Stimulated activated CD4-positive, alpha-beta T cell treated with anti-CD3 and anti-CD28 coated beads, Interleukin-12 subunit alpha, Interleukin-12 subunit beta, amount 100 ng/mL, for 48 hours (primary cell): ENCODE data around the gene PARD6B.
"Not testable (repeated sequence)": the region's sequence is repeated elsewhere in the genome, so short reads cannot be mapped to it uniquely, and the experiment has no call there.

Source experiments
- DNase-seq, 3 donors: peaks; one replicate each; pipeline ENCODE4 v3.0.0-alpha.2; 2020; ENCODE audit warnings: low read depth in 2 of 3, low spot score in 1 of 3

PARD6B gene

DNA sequence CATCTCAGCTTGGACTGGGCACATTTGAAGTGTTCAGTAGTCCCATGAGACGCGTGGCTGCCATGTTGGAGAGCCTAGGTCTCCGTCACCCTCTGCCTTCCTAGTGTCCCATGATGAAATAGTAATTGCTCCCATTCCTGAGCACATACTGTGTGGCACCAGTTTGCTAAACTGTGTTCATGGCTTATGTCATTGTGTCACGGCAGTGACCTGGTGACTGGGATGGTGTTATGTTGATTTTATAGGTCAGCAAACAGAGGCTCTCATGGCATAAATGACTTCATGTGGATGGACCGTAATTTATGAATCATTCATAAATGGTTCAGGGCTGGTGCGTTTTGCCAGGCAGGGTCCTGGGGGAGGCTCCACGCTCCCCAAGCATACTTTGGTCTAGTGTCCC is 67.3 kb downstream of the PARD6B start:
- DNase-seq = no peak

- no peak for DNase-seq
Observed at GRCh38 chr20:50799176-50799889, 68.0 kb downstream of the PARD6B start.

- no peak for DNase-seq
Observed at GRCh38 chr20:50799890-50800550, 68.6 kb downstream of the PARD6B start.

DNA sequence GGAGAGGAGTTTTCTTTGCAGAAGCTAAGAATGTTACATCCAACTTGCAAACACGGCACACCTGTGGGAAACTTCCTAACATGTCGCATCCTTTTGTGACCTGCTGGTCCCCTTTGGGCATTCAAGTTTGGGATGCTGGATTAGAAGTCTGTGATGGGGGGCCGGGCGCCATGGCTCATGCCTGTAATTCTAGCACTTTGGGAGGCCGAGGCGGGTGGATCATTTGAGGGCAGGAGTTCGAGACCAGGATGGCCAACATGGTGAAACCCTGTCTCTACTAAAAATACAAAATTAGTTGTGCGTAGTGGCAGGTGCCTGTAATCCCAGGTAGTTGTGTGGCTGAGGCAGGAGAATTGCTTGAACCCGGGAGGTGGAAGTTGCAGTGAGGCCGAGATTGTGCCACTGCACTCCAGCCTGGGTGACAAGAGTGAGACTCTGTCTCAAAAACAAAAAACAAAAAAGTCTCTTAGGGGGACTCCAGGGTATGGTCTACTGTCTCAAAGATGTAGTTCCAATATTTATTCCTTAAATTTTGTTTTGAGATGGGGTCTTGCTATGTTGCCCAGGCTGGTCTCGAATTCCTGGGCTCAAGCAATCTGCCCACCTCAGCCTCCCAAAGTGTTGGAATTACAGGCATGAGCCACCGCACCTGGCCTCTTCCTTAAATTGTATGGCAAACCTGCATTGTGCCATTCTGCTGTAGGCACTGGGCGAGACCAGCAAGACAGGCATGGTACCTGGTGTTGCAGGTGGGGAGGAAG is 69.8 kb downstream of the PARD6B start:
- not testable (repeated sequence) for DNase-seq

DNA sequence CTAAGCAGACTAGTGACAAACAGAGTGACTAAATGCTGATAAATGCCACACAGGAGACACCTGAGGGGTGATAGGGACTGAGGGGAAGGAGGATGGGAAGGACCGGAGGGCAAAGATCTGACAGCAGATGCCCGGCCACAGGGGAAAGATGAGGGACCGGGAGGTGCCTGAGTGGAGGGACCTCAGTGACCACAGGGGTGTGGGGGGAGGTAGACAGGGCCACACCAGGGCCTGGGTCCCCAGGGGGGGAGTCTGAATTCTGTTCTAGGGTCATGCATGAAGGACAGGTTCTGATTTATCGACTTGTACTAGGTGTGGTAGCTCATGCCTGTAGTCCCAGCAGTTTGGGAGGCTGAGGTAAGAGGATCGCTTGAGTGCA is 70.4 kb downstream of the PARD6B start:
- no peak for DNase-seq

GRCh38 chr20:50802289-50802688 is 70.9 kb downstream of the PARD6B start:
- DNase-seq = no peak

DNA sequence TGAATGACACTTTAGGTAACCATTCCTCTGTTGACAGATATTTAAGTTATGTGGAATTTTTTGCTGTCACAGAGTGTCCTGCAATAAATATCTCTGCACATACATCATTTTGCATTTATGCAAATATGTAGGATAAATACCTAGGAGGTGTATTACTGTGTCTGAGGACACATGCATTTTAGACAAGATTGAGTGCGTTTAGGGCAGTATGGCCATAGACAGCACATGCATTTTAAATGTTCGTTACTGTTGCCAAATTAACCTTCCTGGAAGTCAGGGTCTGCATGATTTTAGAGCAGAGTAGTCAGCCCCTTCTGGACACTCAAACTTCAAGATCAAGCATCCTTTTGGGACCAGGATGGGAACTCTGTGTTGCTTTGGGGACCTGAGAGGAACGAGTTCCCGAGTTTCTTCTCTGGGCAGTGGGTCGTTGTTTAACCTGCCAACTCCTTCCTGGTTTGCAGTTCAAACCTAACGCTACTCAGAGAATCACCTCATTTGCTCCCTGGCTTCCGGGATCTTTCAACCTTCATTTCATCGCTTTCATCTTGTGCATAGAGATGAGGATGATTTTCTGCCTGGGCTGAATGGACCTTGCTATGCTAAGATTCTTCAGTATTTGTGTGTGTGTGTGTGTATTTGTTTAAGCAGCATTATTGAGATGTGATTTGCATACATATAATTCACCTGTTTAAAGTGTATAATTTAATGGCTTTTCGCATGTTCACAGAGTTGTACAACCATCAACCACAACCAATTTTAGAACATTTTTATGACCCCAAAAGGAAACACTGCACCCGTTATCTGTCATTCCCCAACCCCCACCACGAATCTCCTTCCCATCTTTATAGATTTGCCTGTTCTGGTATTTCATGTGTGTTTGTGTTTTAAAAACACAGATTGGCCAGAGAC is 73.3 kb downstream of the PARD6B start:
- DNase-seq = no peak

DNA sequence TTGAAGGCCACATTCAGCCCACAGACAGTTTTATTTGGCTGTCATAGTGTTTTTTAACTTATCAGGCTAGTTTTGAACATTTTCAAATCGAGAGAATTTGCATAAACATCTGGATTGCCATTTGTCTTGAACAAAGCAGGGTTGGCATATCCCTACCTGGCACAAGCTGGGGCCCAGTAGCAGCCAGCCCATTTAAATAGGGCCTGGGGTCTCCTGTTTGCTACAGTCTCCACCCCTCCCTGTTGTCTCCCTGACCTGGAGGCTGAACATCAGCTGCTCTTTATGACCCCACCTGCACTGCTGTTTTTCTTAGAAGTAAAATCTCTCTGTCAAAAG is 73.9 kb downstream of the PARD6B start:
- no peak for DNase-seq

GRCh38 chr20:50806126-50806768 is 74.9 kb downstream of the PARD6B start:
- no peak for DNase-seq
